ENCODE data around the gene ELOVL3. TPM values are rescaled to one million over a fixed set of nuclear protein-coding genes. Genes with fewer than 3 reads are reported as not detected.
A peak's percentile ranks its signal among the peaks of the same experiment; 100 is the strongest.

Gene ELOVL3
- total and polyA plus RNA-seq, 10 of the 15 experiments (the other 5 are each of a cell fraction or from before 2014, with no cell fraction given), result 0.10 to 0.18 (median 0.11) TPM; not detected in 7

GRCh38 chr10:102245082-102245931 lies 19.2 kb downstream of the ELOVL3 start, which contains the start of gene GBF1:
Gene GBF1, plus strand, starts transcription at chr10:102245532. Its CDS starts 13,407 bp downstream, at chr10:102258939.
- under 1% methylated on average over 47 of the region's 47 CpGs for WGBS (ENCODE audit: insufficient coverage, insufficient replicate concordance, low lambda C conversion rate, missing lambda C conversion rate)
- peak within 1 kb of the TSS; percentile 90 for H3K9ac ChIP-seq (ENCODE audit: control insufficient read depth, insufficient read depth, low read length)
- no peaks in the 10 kb centered on the region for H4K20me1 ChIP-seq (ENCODE audit: control insufficient read depth, insufficient read depth)
- ChIA-PET POLR2A (interaction anchor here (0.5 to 1.2 kb wide), 11 partner anchors 14 to 257 kb away, joined by 3 to 5 read pairs (median 3); partner anchors contain the start of genes ACTR1A, CUEDC2, NFKB2 and NOLC1), CTCF (interaction anchor here (0.8 to 5.1 kb wide), 6 partner anchors 9 to 148 kb away, joined by 3 to 45 read pairs (median 12); no protein-coding TSS in a partner anchor), SMC1A (ENCODE audit: uncharacterized antibody, unreplicated experiment) (interaction anchor here (0.5 to 2.3 kb wide), 8 partner anchors 14 to 302 kb away, joined by 3 to 7 read pairs (median 4); no protein-coding TSS in a partner anchor), RAD21 (ENCODE audit: unreplicated experiment) (interaction anchor here (1.5 to 2.5 kb wide), 3 partner anchors 15 to 150 kb away, joined by 3 to 15 read pairs (median 14); partner anchors contain the start of gene NFKB2)
- peak within 1 kb of the TSS; percentile 86 for H3K4me3 ChIP-seq
- H2AFZ ChIP-seq (ENCODE audit: control insufficient read depth, low read depth, low read length), result peak within 1 kb of the TSS; percentile 98
- peak; percentile 99 for FAIRE-seq
- peak within 1 kb of the TSS; percentile 97 for H3K4me2 ChIP-seq (ENCODE audit: control insufficient read depth, insufficient read depth)
- no TSS peak for BruUV-seq (replicated peaks)
- H3K9me3 ChIP-seq (replicated peaks; ENCODE audit: control insufficient read depth, insufficient read depth, low read length), result no peaks in the 10 kb centered on the region
- H3K79me2 ChIP-seq (ENCODE audit: control insufficient read depth, insufficient read depth, low read length), result peaks cover 48% of the 10 kb centered on the region
- intact Hi-C loops (cut with micrococcal nuclease; ENCODE audit: unreplicated experiment), result no loop called here
- peaks cover 3 to 9% of the 10 kb centered on the region in 2 experiments for H3K27me3 ChIP-seq (replicated peaks in 1 of 2; ENCODE audit: control insufficient read depth in 2 of 2, insufficient read depth in 2 of 2, low read length in 1 of 2)
- in situ Hi-C loops (cut with MboI), result no loop called here
- H3K27ac ChIP-seq (ENCODE audit: control insufficient read depth, insufficient read depth), result peak within 1 kb of the TSS; percentile 88
- no peaks in the 10 kb centered on the region for H3K36me3 ChIP-seq (ENCODE audit: control insufficient read depth in 2 of 2, insufficient read depth in 2 of 2, low read length in 1 of 2)
- ATAC-seq, result peak; percentile 94
- peaks cover 4% of the 10 kb centered on the region; the same call in 1 of the 2 replicates for H3K4me1 ChIP-seq (ENCODE audit: control insufficient read depth, insufficient read depth, low read length)
- peak; percentile 100 for DNase-seq (ENCODE audit: low read depth, low spot score)
- TF ChIP-seq NR2F1 (conservative IDR thresholded peaks at IDR 0.05) (peak; percentile 97), KDM1A (IDR thresholded peaks at IDR 0.05; ENCODE audit: borderline replicate concordance) (no peak), WRNIP1 (IDR thresholded peaks at IDR 0.05; ENCODE audit: borderline replicate concordance, low read depth, low read length) (no peak), TCF12 (IDR thresholded peaks at IDR 0.05; ENCODE audit: low read depth, low read length) (0 out of 2 replicates have a peak, but pooled peaks have one; percentile 17), STAT1 (conservative IDR thresholded peaks at IDR 0.05) (no peak), SUPT20H (IDR thresholded peaks at IDR 0.05; ENCODE audit: borderline replicate concordance, control insufficient read depth, low read depth, low read length) (no peak), RUNX3 (IDR thresholded peaks at IDR 0.05; ENCODE audit: low read length) (peak; percentile 59), SREBF2 (IDR thresholded peaks at IDR 0.05; ENCODE audit: low read length) (no peak; the same call in 1 of the 2 replicates), SPI1 (IDR thresholded peaks at IDR 0.05; ENCODE audit: borderline replicate concordance, insufficient read depth, low read depth, low read length) (peak; percentile 89), SMAD1 (IDR thresholded peaks at IDR 0.05; ENCODE audit: low read depth, partially characterized antibody) (no peak), MYB (IDR thresholded peaks at IDR 0.05; ENCODE audit: borderline replicate concordance, low read depth, low read length) (no peak), JUND (IDR thresholded peaks at IDR 0.05; ENCODE audit: low read depth, low read length) (no peak), BMI1 (IDR thresholded peaks at IDR 0.05; ENCODE audit: borderline replicate concordance) (0 out of 2 replicates have a peak, but pooled peaks have one; percentile 16), YY1 (IDR thresholded peaks at IDR 0.05; ENCODE audit: low read depth, low read length) (peak; percentile 96), YBX1 (IDR thresholded peaks at IDR 0.05) (no peak), ZBTB4 (CRISPR knock-in tag; IDR thresholded peaks at IDR 0.05) (no peak), ESRRA (IDR thresholded peaks at IDR 0.05; ENCODE audit: low read length) (no peak), EGR1 (IDR thresholded peaks at IDR 0.05; ENCODE audit: borderline replicate concordance in 1 of 2, low read depth in 2 of 2, low read length in 2 of 2) (no peak), BACH1 (IDR thresholded peaks at IDR 0.05; ENCODE audit: borderline replicate concordance) (no peak), NR2C1 (IDR thresholded peaks at IDR 0.05) (peak; percentile 88), ZZZ3 (IDR thresholded peaks at IDR 0.05; ENCODE audit: control insufficient read depth, insufficient read length, low read depth) (no peak)
